Duodenal mucosa (tissue), 2 donors: ENCODE data around the gene HOXA10.
A peak's percentile ranks its signal among the peaks of the same experiment; 100 is the strongest.

Source experiments
- H3K27ac ChIP-seq: one replicate; pipeline ENCODE4 v1.7.0; 2013; ENCODE audit warnings: low read depth, low read length
- H3K27me3 ChIP-seq, 2 donors: one replicate each; pipeline ENCODE4 v1.7.0; 2013; ENCODE audit warnings: low read length in 2 of 2, control low read depth in 1 of 2; ENCODE audit not compliant: insufficient read depth in 2 of 2, control insufficient read depth in 1 of 2
- H3K36me3 ChIP-seq, 2 donors: one replicate each; pipeline ENCODE4 v1.7.0; 2013; ENCODE audit warnings: low read length in 2 of 2, control low read depth in 1 of 2; ENCODE audit not compliant: insufficient read depth in 2 of 2, control insufficient read depth in 1 of 2
- H3K4me1 ChIP-seq, 2 donors: one replicate each; pipeline ENCODE4 v1.7.0; 2013; ENCODE audit warnings: low read length in 2 of 2, control low read depth in 1 of 2; ENCODE audit not compliant: insufficient read depth in 2 of 2, control insufficient read depth in 1 of 2
- H3K4me3 ChIP-seq, 2 donors: one replicate each; pipeline ENCODE4 v1.7.0; 2013; ENCODE audit warnings: low read length in 2 of 2, low read depth in 1 of 2
- H3K9ac ChIP-seq, 2 donors: one replicate each; pipeline ENCODE4 v1.7.0; 2013; ENCODE audit warnings: low read length in 2 of 2, low read depth in 1 of 2
- H3K9me3 ChIP-seq, 2 donors: one replicate each; pipeline ENCODE4 v1.7.0; 2013; ENCODE audit warnings: low read length in 2 of 2, control low read depth in 1 of 2; ENCODE audit not compliant: control insufficient read depth in 1 of 2

HOXA10 gene

GRCh38 chr7:27203964-27204594 lies 30.0 kb upstream of the HOXA10 start:
- no peak overlapping the region for H3K4me3 ChIP-seq
- peaks cover 15 to 16% of the 10 kb centered on the region in 2 donors for H3K4me1 ChIP-seq
- peaks cover 88 to 92% of the 10 kb centered on the region in 2 donors for H3K27me3 ChIP-seq
- H3K9me3 ChIP-seq: no peaks in the 10 kb centered on the region
- H3K36me3 ChIP-seq: no peaks in the 10 kb centered on the region
- no peak overlapping the region for H3K9ac ChIP-seq
- H3K27ac ChIP-seq: no peak overlapping the region

- Histone ChIP-seq H3K9ac (no peak overlapping the region), H3K4me3 (no peak overlapping the region), H3K4me1 (peaks cover 15 to 16% of the 10 kb centered on the region in 2 donors), H3K27me3 (peaks cover 88 to 92% of the 10 kb centered on the region in 2 donors), H3K36me3 (no peaks in the 10 kb centered on the region), H3K27ac (no peak overlapping the region), H3K9me3 (no peaks in the 10 kb centered on the region)
Measured at GRCh38 chr7:27203365-27203953, 29.3 kb upstream of the HOXA10 start.

GRCh38 chr7:27202862-27203134 lies 28.7 kb upstream of the HOXA10 start:
- Histone ChIP-seq H3K9me3 (no peaks in the 10 kb centered on the region), H3K36me3 (no peaks in the 10 kb centered on the region), H3K9ac (no peak overlapping the region), H3K4me3 (no peak overlapping the region), H3K27me3 (peaks cover 89 to 92% of the 10 kb centered on the region in 2 donors), H3K4me1 (peaks cover 15 to 16% of the 10 kb centered on the region in 2 donors), H3K27ac (no peak overlapping the region)

GRCh38 chr7:27202018-27202861 lies 28.1 kb upstream of the HOXA10 start:
- H3K9ac ChIP-seq: no peak overlapping the region
- H3K27ac ChIP-seq: no peak overlapping the region
- peaks cover 15 to 16% of the 10 kb centered on the region in 2 donors for H3K4me1 ChIP-seq
- H3K36me3 ChIP-seq: no peaks in the 10 kb centered on the region
- no peak overlapping the region for H3K4me3 ChIP-seq
- H3K9me3 ChIP-seq: no peaks in the 10 kb centered on the region
- H3K27me3 ChIP-seq: peaks cover 90 to 92% of the 10 kb centered on the region in 2 donors

- Histone ChIP-seq H3K9ac (no peak overlapping the region), H3K4me3 (peak overlapping the region in 1 of 2 donors; percentile 61), H3K9me3 (no peaks in the 10 kb centered on the region), H3K27ac (no peak overlapping the region), H3K27me3 (peaks cover 87 to 92% of the 10 kb centered on the region in 2 donors), H3K36me3 (no peaks in the 10 kb centered on the region), H3K4me1 (peaks cover 15 to 16% of the 10 kb centered on the region in 2 donors)
Measured at GRCh38 chr7:27201580-27202017, 27.5 kb upstream of the HOXA10 start.

- H3K27ac ChIP-seq: no peak overlapping the region
- peaks cover 82 to 91% of the 10 kb centered on the region in 2 donors for H3K27me3 ChIP-seq
- H3K36me3 ChIP-seq: no peaks in the 10 kb centered on the region
- H3K9ac ChIP-seq: no peak overlapping the region
- peak overlapping the region; percentile 39 to 63 for H3K4me3 ChIP-seq
- peaks cover 15 to 16% of the 10 kb centered on the region in 2 donors for H3K4me1 ChIP-seq
- H3K9me3 ChIP-seq: no peaks in the 10 kb centered on the region
Measured at GRCh38 chr7:27200761-27201579, 26.9 kb upstream of the HOXA10 start.

GRCh38 chr7:27199849-27200760 lies 26.0 kb upstream of the HOXA10 start, which contains the start of gene HOXA13:
HOXA13 (minus strand) TSS chr7:27200091; CDS start chr7:27200077, 14 bp downstream.
- Histone ChIP-seq H3K9ac (no peak within 1 kb of the TSS), H3K27me3 (peaks cover 81 to 89% of the 10 kb centered on the region in 2 donors), H3K4me1 (peaks cover 15 to 16% of the 10 kb centered on the region in 2 donors)

GRCh38 chr7:27198871-27199801 lies 25.0 kb upstream of the HOXA10 start:
- Histone ChIP-seq H3K27ac (no peak overlapping the region), H3K4me1 (peaks cover 15 to 16% of the 10 kb centered on the region in 2 donors), H3K36me3 (no peaks in the 10 kb centered on the region), H3K9ac (no peak overlapping the region), H3K4me3 (no peak overlapping the region), H3K27me3 (peaks cover 80 to 89% of the 10 kb centered on the region in 2 donors), H3K9me3 (no peaks in the 10 kb centered on the region)

More at GRCh38 chr7:27199849-27200760, 26.0 kb upstream of the HOXA10 start, which contains the start of gene HOXA13:
- Histone ChIP-seq H3K4me3 (peak within 1 kb of the TSS; percentile 39 to 63), H3K36me3 (no peaks in the 10 kb centered on the region), H3K27ac (no peak within 1 kb of the TSS), H3K9me3 (no peaks in the 10 kb centered on the region)
